ENCODE measurements around the gene TFPT. TPM values are rescaled to one million over a fixed set of nuclear protein-coding genes. Genes with fewer than 3 reads are reported as not detected.

The TFPT gene
- total RNA-seq, 1 experiment from 2014 or later, result 26.6 TPM

DNA sequence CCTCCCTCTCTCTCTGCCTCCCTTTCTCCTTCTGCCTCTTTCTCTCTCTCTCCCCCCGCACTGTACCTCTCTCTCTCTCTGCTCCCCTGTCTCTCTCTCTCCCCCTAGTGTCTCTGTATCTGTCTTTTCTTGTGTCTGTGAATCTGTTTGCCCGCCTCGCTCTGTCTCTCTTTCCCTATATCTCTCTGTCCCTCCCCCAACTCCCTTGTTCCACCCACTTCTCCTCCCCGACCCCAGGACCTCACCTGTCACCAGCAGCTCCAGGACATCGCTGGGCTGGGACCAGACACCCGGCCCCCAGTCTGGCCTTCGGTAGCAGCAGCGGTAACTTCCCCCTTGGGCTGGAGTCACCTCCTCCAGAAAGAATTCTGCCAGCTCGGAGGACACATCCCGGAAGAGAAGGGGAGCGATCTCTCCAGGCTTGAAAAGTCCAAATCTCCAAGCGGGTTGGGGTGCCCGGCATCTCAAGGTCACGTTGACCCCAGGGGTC lies 18.8 kb downstream of the TFPT start:
- H3K18ac ChIP-seq (ENCODE audit: insufficient read length, low read depth, low read length), result no peak overlapping the region
- H2BK120ac ChIP-seq (ENCODE audit: low read depth, low read length, poor library complexity, severe bottlenecking), result no peak overlapping the region
- H2BK20ac ChIP-seq (ENCODE audit: low read depth, low read length, poor library complexity, severe bottlenecking), result no peak overlapping the region
- H3K56ac ChIP-seq (ENCODE audit: insufficient read length, low read depth, low read length), result no peak overlapping the region
- no peaks in the 10 kb centered on the region for H3K79me1 ChIP-seq (ENCODE audit: insufficient read depth, low read depth, low read length, poor library complexity, severe bottlenecking)
- H2AK5ac ChIP-seq (ENCODE audit: insufficient read length, low read length), result no peak overlapping the region
- peak; percentile 65 for DNase-seq
- H3K14ac ChIP-seq (ENCODE audit: insufficient read depth, low read length), result no peak overlapping the region; the same call in 1 of the 2 replicates
- H4K20me1 ChIP-seq (ENCODE audit: control insufficient read depth, insufficient read depth, insufficient read length), result no peaks in the 10 kb centered on the region
- Mint-ChIP-seq H3K9me3 (peaks cover 4 to 6% of the 10 kb centered on the region in 2 experiments), H3K36me3 (ENCODE audit: insufficient read depth in 1 of 3, low read depth in 3 of 3) (peaks cover 0 to 2% (median 0%) of the 10 kb centered on the region in 3 experiments; a peak in 2 of 7 replicates), H3K27me3 (ENCODE audit: low read depth) (peaks cover 34% of the 10 kb centered on the region), H3K4me1 (peaks cover 6 to 22% of the 10 kb centered on the region in 2 experiments), H3K27ac (peak overlapping the region in 1 of 3 experiments; percentile 40; a peak in 2 of 7 replicates), H3K4me3 (peak overlapping the region; percentile 33 to 85)
- H3K27ac ChIP-seq (ENCODE audit: insufficient read length, low read depth, low read length), result no peak overlapping the region
- H3K4me1 ChIP-seq (ENCODE audit: insufficient read depth, low read length), result no peaks in the 10 kb centered on the region
- peak overlapping the region; percentile 10 for H3K9ac ChIP-seq (ENCODE audit: extremely low read depth, insufficient read length, low read length)
- no peak overlapping the region for H3T11ph ChIP-seq (ENCODE audit: low read length)
- H3K79me2 ChIP-seq (ENCODE audit: insufficient read depth, low read length), result no peaks in the 10 kb centered on the region
- no peak overlapping the region for H2BK12ac ChIP-seq (ENCODE audit: insufficient read length, low read depth, low read length)
- no peak overlapping the region for H4K91ac ChIP-seq (ENCODE audit: insufficient read length, low read depth, low read length)
- no CpG with 5 or more reads among the region's 14 CpGs for WGBS (ENCODE audit: extremely low coverage, insufficient read length, low lambda C conversion rate)
- no peak overlapping the region for H4K5ac ChIP-seq (ENCODE audit: insufficient read length, low read depth, low read length)
- H3K9me3 ChIP-seq (ENCODE audit: control insufficient read depth, low read depth, low read length), result no peaks in the 10 kb centered on the region
- H3K4ac ChIP-seq (ENCODE audit: low read depth, low read length), result no peak overlapping the region
- no peak overlapping the region for H3K23ac ChIP-seq (ENCODE audit: insufficient read length, low read depth, low read length)
- H3K27me3 ChIP-seq (ENCODE audit: insufficient read depth, low read length), result no peaks in the 10 kb centered on the region; the same call in 1 of the 2 replicates
- no peak overlapping the region for H4K8ac ChIP-seq (replicated peaks; ENCODE audit: insufficient read length, low read depth, low read length)
- TF ChIP-seq, protein P1, sequence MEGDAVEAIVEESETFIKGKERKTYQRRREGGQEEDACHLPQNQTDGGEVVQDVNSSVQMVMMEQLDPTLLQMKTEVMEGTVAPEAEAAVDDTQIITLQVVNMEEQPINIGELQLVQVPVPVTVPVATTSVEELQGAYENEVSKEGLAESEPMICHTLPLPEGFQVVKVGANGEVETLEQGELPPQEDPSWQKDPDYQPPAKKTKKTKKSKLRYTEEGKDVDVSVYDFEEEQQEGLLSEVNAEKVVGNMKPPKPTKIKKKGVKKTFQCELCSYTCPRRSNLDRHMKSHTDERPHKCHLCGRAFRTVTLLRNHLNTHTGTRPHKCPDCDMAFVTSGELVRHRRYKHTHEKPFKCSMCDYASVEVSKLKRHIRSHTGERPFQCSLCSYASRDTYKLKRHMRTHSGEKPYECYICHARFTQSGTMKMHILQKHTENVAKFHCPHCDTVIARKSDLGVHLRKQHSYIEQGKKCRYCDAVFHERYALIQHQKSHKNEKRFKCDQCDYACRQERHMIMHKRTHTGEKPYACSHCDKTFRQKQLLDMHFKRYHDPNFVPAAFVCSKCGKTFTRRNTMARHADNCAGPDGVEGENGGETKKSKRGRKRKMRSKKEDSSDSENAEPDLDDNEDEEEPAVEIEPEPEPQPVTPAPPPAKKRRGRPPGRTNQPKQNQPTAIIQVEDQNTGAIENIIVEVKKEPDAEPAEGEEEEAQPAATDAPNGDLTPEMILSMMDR (conservative IDR thresholded peaks at IDR 0.05), result 0 out of 3 replicates have a peak, but pooled peaks have one; percentile 19
- H2BK15ac ChIP-seq (ENCODE audit: low read depth, low read length), result no peak overlapping the region
- H3K23me2 ChIP-seq (ENCODE audit: insufficient read length, low read depth, low read length, poor library complexity, severe bottlenecking), result peaks cover 4% of the 10 kb centered on the region
- peak overlapping the region; percentile 57 for H3K4me2 ChIP-seq (ENCODE audit: insufficient read depth, insufficient read length, low read length)
- no peak overlapping the region for H2BK5ac ChIP-seq (ENCODE audit: insufficient read length, low read length)
- H2AFZ ChIP-seq (ENCODE audit: low read length), result no peak overlapping the region

Data from H9 (cell line).